GM20000 (cell line): Measurements from ENCODE around the gene FAM107B.

Experiments
- DNase-seq: peaks from one replicate; pipeline ENCODE4 v3.0.0; 2012; ENCODE audit warnings: low spot score
- CTCF ChIP-seq: IDR thresholded peaks from 2 replicates; pipeline ENCODE4 v1.5.1; 2012; ENCODE audit warnings: mild to moderate bottlenecking, control low read depth; ENCODE audit errors: extremely low read depth, missing control alignments

The FAM107B gene

GRCh38 chr10:14758994-14759664 is 15.6 kb downstream of the FAM107B start:
- TF ChIP-seq CTCF: no peak
- no peak for DNase-seq

GRCh38 chr10:14758451-14758850 is 16.2 kb downstream of the FAM107B start:
- TF ChIP-seq CTCF: no peak
- no peak for DNase-seq

- no peak for TF ChIP-seq CTCF
- no peak for DNase-seq
These were observed 16.7 kb downstream of the FAM107B start for GRCh38 chr10:14757986-14758385.

GRCh38 chr10:14757394-14757793 is 17.3 kb downstream of the FAM107B start:
- DNase-seq: no peak

GRCh38 chr10:14753441-14753840 is 21.3 kb downstream of the FAM107B start:
- no peak for TF ChIP-seq CTCF
- no peak for DNase-seq

More at GRCh38 chr10:14757394-14757793, 17.3 kb downstream of the FAM107B start:
- TF ChIP-seq CTCF: no peak

- DNase-seq: no peak
These were observed 22.8 kb downstream of the FAM107B start for GRCh38 chr10:14751921-14752320.

More at GRCh38 chr10:14751921-14752320, 22.8 kb downstream of the FAM107B start:
- no peak for TF ChIP-seq CTCF
